ENCODE measurements around the gene AK8. TPM values are rescaled to one million over a fixed set of nuclear protein-coding genes. Genes with fewer than 3 reads are reported as not detected.

The AK8 gene
- 0.14 and 0.46 TPM in 2 replicates for total RNA-seq

GRCh38 chr9:132877824-132878694 lies at the start of gene AK8:
TSS of gene AK8 (minus strand) at chr9:132878284. CDS start at chr9:132878255, 29 bp downstream.
- no peak for TF ChIP-seq CTCF (conservative IDR thresholded peaks at IDR 0.05; ENCODE audit: low read depth, low read length)
- H3K4me3 ChIP-seq (ENCODE audit: low read depth, low read length), result peak within 1 kb of the TSS; percentile 94
- no peak for DNase-seq (ENCODE audit: low read depth)

GRCh38 chr9:132927704-132928103 lies 49.6 kb upstream of the AK8 start:
- DNase-seq (ENCODE audit: low read depth), result no peak
- no peak for TF ChIP-seq CTCF (conservative IDR thresholded peaks at IDR 0.05; ENCODE audit: low read depth, low read length)
- no peak overlapping the region for H3K4me3 ChIP-seq (ENCODE audit: low read depth, low read length)

- no peak overlapping the region for H3K4me3 ChIP-seq (ENCODE audit: low read depth, low read length)
- no peak for DNase-seq (ENCODE audit: low read depth)
- TF ChIP-seq CTCF (conservative IDR thresholded peaks at IDR 0.05; ENCODE audit: low read depth, low read length), result no peak
Measured at GRCh38 chr9:132923346-132923902, 45.3 kb upstream of the AK8 start.

- TF ChIP-seq CTCF (conservative IDR thresholded peaks at IDR 0.05; ENCODE audit: low read depth, low read length), result no peak
- H3K4me3 ChIP-seq (ENCODE audit: low read depth, low read length), result no peak overlapping the region
- DNase-seq (ENCODE audit: low read depth), result no peak
Measured at GRCh38 chr9:132919614-132920268, 41.7 kb upstream of the AK8 start.

GRCh38 chr9:132914924-132915323 lies 36.8 kb upstream of the AK8 start:
- DNase-seq (ENCODE audit: low read depth), result no peak
- TF ChIP-seq CTCF (conservative IDR thresholded peaks at IDR 0.05; ENCODE audit: low read depth, low read length), result no peak
- H3K4me3 ChIP-seq (ENCODE audit: low read depth, low read length), result no peak overlapping the region

GRCh38 chr9:132912131-132912530 lies 34.0 kb upstream of the AK8 start:
- TF ChIP-seq CTCF (conservative IDR thresholded peaks at IDR 0.05; ENCODE audit: low read depth, low read length), result no peak
- H3K4me3 ChIP-seq (ENCODE audit: low read depth, low read length), result no peak overlapping the region
- no peak for DNase-seq (ENCODE audit: low read depth)
